ENCODE results near the gene TIMM10B.
A peak's percentile ranks its signal among the peaks of the same experiment; 100 is the strongest.

Gene TIMM10B

DNA sequence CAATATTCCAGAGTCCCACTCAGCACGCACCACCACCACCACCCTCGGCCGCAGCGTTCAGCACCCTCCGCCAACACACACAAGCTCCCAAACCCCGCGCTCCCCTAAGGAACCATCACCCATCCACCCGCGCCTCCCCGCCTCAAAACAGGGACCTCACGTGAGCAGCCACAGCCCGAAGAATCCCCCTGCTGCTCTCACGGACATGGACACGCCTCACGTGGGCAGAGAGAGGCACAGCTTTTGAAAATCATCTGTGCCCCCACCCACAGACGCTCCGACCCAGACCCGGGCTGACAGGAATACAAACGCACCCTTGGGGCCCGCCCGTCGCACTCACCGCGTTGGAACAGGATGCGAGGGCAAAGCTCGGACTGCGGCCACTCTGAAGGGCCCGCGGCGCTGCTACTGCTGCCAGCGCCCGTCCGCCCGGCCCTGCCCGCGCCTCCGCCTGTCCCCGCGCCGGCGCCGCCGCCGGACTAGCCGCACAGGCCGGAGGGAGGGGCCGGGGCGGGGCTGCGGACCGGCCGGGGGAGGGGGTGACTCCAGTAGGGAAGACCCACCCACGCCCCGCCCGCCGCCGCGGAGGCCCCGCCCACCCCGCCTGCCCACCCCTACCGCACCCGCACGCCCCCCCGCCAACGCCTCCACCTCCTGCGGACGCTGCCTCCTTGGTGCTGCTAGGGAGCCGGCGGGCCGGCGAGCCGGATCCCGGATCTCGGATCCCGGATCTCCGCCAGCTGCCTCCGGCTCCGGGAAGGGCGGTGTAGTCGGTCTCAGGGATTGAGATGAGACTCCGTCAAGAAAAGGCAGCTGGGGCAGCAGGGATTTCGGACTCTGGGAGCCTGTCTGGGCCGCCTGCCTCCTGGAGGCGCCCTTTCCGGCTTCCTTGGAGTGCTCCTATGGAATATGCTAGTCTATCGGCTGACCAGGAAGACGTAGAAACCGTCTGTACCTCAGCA, 7.6 kb upstream of the TIMM10B start, which contains the start of gene TRIM3:
Gene TRIM3 (minus strand): TSS at position 491 of the 962 bp plus-strand sequence. CDS start 8,246 bp downstream, outside the sequence.
- peak; percentile 89 for DNase-seq

DNA sequence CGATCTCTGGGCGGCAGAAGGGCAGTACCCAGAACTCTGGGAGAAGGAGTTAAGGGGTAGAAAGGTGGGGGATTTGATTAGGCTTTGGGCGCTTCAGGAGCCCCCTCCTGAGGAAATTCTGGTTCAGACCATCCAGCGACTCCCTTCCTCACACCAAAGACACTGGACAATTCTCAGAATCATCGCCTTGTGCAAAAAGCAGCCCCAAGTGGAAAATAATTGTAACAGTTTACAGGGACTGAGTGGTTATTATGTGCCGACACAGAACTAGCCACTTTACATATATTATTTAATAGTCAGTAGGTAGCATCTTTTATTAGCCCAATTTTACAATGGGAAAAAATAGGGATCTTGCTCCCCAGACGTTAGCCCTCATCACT, 6.9 kb upstream of the TIMM10B start:
- DNase-seq, result no peak

DNA sequence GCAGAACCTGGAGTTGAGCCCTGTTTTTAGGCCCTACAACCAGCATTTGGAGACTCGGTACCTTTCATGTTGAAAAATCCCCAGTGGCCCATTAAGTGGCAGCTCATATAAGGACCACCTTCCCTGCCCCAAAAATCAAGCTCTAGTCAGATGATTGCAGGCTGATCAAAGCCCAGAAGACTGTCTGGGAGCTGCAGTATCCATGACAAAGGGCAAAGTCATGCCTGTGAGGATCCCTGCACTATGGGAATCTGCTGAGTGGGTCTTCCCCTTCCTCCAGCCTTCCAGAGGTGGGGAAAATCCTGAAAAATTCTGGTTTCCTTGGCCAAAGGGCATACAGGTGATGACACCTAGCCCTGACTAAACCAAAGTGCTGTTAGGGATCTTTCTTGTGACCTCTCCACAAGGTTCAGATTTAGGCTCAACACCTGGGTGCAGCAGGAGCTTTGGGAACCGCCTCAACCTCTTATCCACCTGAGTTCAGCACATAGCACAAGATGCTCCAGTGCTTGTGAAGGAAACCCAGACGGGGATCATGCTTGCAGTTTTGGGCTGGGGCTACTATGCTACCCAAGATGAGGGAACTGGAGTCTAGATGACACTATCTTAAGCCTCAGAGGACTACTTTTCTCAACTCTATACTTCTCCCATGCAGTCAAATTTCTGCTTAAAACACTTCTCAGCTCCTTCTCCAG, 6.3 kb upstream of the TIMM10B start:
- DNase-seq, result no peak

DNA sequence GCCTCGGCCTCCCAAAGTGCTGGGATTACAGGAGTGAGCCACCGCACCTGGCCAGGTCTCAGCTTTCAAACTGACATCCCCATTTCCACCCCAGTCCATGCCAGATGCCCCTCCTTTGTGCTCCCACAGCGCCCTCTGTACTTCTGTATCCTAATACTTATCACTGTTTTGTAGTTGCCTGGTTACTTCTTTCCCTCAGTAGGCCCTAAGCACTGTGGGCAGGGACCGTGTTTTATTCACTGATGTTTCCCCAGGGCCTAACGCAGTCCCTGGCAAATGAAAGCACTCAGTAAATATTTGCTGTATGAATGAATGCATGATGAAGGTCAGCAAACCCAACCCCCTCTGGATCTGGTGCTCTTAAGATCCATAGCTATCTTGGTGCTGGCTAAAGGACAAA, 5.4 kb upstream of the TIMM10B start:
- no peak for DNase-seq

DNA sequence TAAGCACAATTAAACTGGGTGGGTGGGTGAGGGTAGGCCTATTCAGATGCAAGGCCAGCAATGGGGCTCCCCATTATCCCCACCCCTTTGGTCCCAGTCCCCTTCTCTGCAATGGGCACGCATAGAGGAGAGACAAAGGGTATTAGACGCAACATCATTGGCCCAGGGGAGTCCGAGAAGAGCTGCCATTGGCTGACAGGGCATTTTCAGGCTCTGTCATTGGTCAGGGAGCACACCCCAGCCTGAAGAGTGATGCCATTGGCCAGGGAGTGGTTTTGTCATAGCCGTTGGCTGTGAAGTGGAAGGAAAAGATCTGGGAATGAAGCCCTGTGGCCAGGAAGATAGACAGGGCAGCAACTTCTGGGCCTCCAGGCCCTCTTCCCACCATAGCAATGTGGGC, 4.7 kb upstream of the TIMM10B start:
- DNase-seq, result no peak

DNA sequence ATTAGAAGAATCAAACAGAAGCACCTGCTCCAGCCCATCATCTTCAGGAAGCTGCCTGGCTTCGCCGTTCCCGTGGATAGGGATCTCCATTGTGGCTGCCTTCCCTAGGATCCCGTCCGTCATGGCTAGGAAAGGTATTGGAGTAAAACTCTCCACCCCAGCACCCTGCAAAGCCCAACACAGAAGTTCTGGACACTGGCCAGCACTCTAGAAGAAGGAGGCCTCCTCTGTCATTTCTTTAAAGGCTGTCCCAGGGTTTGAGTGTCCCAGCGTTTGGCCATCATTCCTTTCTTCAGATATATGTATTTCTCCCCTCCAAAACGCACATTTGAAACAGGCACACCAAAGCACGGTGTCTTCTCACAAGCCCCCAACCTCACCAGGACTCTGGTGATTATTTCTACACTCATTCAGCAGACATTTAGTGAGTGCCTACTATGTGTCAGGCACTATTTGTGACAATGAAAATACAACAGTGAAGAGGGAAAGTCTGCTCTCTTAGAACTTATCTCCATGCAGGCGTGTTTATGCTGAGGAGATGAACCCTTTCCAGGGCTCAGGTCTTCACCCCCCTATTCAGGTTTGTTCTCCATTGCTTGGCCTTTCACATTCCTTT, 894 bp upstream of the TIMM10B start:
- DNase-seq, result peak; percentile 15

DNA sequence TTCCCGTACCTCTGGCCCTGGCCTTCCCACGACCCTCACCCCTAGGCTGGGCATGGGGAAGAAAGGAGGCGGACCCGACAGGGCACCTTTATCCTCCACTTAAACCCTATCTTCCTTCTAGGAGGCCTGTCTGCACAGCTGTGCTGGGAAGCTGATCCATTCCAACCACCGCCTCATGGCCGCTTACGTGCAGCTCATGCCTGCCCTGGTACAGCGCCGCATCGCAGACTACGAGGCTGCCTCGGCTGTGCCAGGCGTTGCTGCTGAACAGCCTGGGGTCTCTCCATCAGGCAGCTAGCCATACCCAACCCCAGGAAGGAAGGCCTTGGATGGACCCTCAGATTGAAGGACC, 599 bp downstream of the TIMM10B start:
- DNase-seq, result peak; percentile 13

DNA sequence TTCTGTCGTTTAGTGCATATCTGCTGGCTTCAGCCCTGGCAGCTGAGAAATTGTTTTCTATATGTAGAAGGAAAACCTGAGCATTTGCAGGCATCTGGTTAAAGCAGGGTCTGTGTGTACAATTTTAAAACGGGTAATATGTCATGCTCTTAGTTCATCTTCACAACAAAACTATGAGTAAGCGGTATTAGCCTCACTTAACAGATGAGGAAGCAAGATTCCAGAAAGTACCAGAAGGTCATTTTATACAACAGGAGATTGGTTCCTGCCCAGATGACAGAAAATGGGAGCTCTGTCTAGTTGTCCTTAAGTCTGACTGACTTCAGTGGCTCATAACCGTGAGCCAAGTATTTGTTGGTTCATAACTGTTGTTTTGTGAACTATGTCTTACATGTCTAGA, 1.1 kb downstream of the TIMM10B start:
- DNase-seq, result no peak

DNA sequence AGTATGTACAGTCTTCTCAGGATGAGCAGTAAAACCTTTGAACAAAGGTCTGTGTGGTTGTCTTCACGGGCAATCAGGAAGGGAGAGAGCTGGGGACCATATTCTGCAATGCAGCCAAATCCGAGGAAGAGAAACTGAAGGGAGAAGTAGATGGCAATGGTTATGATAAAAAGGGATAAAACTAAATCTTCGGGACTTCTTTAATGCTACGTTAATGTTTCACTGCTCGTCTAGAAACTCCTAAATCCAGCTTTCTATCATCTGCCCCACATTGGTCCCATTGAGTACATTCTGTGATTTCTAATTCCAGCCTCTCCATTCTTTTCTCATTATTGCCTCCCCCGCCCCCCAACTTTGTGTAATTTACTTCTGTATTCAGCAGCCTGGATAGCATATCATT, 1.7 kb downstream of the TIMM10B start:
- DNase-seq, result no peak

DNA sequence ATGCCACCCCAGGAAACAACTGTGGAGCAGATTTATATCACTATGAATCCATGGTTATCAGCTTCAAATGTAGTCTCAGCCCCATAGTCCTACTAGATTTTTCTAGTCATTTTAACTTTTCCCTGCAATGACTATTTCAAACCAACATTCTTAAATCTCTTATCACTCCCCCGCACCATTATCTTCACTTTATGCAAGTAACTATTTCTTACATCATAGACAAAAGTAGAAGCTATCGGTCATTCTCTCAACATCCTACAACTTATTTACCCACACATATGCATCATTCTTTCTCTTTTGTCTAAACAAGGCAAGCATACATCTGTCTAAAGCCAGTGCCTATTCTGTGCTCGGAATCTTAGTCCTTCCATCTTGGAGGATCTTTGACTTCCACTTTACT, 4.4 kb downstream of the TIMM10B start:
- no peak for DNase-seq

DNA sequence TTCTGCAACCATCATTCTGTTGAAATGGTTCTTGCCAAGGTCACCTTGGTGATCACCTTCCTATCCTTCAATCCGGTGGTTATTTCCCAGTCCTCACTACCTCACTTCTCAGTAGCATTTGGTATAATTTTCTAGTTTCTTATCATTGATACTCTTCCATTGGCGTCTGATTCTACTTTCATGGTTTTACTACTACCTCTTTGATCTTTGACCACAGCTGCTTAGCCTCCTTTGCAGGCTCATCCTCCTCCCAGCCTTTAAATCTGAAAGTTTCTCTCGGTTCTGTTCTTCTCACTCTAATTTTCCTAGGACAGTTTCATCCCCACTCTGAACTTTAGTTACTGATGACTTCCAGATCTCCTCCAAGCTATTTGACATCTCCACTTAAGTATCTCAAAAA, 5.0 kb downstream of the TIMM10B start:
- no peak for DNase-seq

DNA sequence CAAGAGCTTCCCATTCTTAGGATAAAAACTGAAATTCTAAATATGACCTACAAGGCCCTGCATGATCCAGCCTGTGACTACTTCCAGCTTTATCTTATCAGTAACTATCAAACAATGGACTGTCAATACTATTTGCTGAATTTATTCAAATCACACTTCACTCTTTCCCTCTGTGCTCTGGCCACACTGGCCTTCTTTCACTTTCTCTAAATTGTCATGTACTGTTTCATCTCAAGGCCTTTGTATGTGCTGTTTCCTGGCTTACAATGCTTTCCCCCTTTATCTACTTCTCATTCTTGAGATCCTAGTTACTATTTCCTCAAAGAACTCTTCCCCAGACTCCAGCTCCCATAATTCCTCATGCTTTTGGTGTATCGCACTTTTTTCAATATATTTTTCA, 5.6 kb downstream of the TIMM10B start:
- no peak for DNase-seq

DNA sequence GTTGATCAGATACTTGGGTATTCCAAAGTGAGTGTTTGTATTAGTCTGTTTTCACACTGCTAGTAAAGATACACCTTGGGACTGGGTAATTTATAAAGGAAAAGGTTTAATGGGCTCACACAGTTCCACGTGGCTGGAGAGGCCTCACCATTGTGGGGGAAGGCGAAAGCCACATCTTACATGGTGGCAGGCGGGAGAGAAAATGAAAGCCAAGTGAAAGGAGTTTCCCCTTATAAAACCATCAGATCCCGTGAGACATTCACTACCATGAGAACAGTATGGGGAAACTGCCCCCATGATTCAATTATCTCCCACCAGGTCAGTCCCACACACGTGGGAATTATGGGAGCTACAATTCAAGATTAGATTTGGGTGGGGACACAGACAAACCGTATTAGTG, 7.0 kb downstream of the TIMM10B start:
- no peak for DNase-seq

DNA sequence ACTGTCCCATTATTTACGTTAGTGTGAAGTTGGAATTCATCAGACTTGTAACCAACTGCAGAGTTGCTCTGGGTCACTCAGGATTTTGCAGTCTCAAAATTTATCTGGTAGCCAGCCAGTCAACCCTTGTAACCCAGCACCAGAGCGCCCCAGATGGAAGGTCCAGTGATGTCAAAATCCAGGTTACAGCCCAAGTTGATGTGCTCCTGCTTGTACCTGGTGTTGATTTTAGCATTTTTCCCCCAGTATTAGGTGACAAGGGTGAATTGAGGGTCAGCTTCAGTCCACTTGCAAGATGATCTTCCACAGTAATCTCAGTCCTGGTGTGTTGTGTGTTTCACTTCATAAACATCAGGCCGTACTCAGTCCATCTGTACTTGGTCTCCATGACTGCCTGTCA, 7.5 kb downstream of the TIMM10B start:
- DNase-seq, result no peak

DNA sequence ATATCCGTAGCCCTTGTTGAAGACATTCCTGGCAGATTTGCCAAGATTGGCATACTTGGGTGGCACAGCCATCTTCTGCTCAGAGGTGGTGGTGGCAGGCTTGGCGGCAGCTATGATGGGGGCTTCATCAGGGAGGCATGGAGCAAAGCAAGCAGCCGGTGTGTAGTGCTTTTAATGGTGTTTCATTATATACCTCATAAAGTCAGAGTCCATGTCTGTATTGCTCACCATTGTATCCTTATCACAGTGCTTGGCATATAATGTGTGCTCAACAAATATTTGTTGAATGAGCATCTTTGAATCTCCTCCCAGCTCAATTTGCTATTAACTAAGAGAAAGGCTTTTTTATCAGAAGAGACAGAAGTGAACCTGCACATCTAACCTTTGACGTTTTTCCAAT, 8.0 kb downstream of the TIMM10B start:
- no peak for DNase-seq

DNA sequence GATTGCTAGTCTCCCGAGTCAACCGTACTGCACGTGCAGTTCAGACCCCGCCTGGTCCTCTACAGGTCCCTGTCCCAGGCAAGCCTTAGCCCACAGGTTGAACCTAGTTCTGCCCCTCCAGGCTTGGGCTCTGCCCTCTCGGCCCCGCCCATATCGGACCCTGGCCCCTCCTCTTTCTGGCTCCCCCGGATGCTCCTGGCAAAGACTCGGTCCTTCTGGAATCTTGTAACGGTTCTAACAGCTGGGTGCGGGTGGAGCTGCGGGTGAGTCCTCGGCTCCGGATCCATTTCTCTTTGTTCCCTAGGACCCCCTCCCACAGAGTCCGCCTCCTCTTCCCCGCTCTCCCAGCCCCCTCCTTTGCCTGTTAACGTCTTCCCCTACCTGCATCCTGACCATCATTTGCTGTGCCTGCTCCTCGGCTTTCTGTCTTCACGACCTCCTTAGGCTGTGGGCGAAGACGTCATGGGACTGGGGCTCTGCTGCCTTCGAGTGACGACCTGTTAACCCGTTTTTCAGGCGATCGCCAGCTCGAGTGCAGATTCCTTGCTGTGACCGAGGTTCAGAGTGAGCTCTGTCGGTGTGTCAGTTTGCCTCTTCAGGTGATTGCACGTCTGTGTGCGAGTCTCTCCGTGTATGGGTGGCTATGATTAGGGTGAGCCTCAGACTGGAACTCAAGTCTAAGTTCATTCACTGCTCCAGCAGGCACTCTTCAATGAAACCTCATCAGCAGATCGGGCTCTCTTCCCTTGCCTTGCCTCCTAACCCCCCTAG, 16.0 kb downstream of the TIMM10B start, which contains the start of gene DNHD1:
Gene DNHD1 (plus strand): TSS at position 212 of the 771 bp plus-strand sequence. CDS start 936 bp downstream, outside the sequence.
- DNase-seq, result no peak

DNA sequence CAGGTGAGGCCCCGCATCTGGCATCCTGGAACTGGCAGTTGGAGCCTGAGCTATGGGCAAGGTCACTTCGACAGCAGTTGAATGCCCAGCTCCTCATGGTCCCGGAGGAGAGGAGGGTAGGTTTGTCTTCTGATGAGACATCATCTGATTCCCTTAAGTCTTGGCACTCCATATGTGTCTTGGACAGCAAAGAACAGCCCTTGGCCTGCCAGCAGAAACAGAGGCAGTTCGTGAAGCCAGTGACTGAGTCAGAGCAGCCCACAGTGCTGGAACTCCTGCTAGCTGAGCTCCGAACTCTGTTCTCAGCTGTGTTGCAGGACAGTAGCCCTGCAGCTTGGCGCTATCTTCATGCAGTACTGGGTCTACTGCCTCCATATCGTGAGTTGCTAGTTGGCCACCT, 16.8 kb downstream of the TIMM10B start:
- DNase-seq, result no peak

DNA sequence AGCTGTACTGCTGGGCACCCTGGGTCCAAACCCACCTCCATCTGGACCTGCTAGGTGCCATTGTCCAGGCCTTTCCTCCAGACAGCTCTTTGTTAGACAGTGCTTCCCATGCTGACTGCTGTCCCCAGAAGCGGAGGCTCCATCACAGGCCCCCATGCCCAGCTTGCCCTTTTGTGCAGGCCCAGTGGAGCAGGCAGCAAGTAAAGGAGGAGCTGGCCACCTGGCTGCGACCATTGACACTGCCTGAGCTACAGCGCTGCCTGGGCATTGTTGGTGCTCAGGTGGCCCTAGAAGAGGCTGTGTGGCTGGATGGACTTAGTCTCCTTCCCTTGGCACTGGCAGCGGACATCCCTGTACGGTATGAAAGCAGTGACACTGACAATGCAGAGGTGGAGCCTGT, 17.2 kb downstream of the TIMM10B start:
- DNase-seq, result no peak

DNA sequence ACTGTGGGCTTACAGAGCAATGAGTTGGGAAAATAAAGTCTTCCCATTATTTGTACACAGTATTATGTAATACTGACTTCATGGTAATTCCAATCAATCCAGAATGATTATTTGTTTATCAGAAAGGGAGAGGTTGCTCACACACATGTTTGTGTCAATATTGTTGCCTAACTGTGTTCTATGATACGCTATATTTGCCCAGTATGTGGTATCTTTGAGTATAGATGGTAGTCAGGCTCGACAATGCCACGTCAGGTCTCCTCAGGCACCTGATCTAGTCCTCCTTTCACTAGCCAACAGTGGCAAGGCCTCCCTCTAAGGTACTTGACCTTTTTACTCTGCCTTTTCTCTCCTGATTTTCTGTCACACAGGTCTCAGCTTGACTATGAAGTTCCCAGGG, 21.1 kb downstream of the TIMM10B start:
- no peak for DNase-seq

DNA sequence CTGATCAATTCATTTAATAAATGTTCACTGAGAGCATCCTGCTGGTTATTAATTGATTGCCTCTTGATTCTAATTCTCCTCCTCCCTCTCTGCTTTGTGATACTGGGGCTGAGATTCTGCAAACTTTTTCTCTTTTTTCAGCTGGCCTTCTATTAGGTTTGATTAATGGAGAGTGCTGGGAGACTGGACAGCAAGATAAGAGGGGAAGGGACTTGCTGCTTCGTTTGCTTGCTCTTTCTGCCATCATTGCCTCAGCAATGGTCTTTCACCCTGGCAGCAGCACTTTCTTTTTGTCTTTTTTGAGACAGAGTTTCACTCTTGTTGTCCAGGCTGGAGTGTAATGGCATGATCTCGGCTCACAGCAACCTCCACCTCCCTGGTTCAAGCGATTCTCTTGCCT, 22.9 kb downstream of the TIMM10B start:
- DNase-seq, result no peak

DNA sequence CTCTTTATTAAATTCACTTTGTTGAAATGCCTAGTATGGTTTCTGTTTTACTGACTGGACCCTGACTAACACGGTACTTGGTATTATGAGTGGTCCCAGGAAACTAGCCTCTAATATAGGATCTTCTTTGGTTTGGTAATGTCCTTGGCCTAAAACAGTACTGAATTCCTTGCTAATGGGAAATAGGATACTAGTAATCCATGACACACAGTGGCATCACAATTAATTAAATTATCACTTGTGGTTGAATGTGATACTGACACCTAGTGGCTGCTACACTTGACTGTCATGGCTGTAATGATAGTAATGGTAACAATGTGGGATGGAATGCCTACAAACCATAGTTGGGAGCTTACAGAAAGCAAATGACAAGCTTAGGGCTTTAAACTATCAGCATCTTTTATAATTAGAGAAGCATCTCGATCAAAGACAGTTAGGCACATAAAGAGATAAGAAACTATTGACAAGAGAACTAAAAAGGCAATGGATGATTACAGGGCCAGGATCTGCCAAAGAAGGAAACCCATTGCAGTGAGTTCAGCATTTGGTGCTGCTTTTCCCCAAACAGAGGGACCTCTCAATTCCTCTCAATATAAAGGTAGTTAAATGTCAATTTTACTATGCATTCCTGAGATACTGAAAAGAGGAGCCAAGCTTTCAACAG, 24.4 kb downstream of the TIMM10B start:
- peak; percentile 66 for DNase-seq

DNA sequence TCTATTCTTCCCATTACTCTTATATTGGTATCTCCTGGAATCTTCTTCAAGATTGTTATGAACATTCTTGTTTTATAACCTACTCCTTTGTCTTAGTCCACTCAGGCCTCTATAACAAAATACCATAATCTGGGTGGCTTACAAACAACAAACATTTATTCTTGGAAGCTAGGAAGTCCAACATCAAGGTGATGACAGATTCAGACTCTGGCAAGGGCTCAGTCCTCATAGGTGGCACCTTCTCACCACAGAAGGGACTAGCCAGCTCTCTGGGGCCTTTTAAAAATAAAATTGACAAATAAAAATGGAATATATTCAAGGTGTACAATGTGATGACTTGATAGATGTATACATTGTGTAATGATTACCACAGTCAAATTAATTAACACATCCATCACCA, 35.6 kb downstream of the TIMM10B start:
- no peak for DNase-seq
